Fibroblast of lung (primary cell): ENCODE data around the gene CTF1.

ENCODE experiments used
- CTCF ChIP-seq, 2 donors: IDR thresholded peaks in 1 of 2; conservative IDR thresholded peaks in 1 of 2; 1 replicate in 1 of 2; 2 replicates in 1 of 2; pipeline ENCODE4 v1.5.1; 2011 to 2012; ENCODE audit warnings: low read length in 2 of 2, control low read depth in 1 of 2, inconsistent platforms in 1 of 2, low read depth in 1 of 2, mild to moderate bottlenecking in 1 of 2
- EZH2 ChIP-seq: IDR thresholded peaks from 2 replicates; pipeline ENCODE4 v1.5.1; 2012; ENCODE audit warnings: low read length, control low read depth, mild to moderate bottlenecking; ENCODE audit errors: missing control alignments

- TF ChIP-seq CTCF (conservative IDR thresholded peaks at IDR 0.05 in 1 of 2, IDR thresholded peaks at IDR 0.05 in 1 of 2; ENCODE audit: low read depth in 1 of 2, low read length in 2 of 2) (no peak), EZH2 (no peak)
Measured at GRCh38 chr16:30850246-30850645, 46.2 kb upstream of the CTF1 start.
